GM12875 (cell line): ENCODE results near the gene MUC3A.

Experiments used
- H3K4me3 ChIP-seq: one replicate; pipeline ENCODE4 v1.5.1; 2011; ENCODE audit warnings: low read depth, low read length, control low read depth
- TF ChIP-seq, protein P1 (sequence below): IDR thresholded peaks from 2 replicates; pipeline ENCODE4 v1.5.1; 2011; ENCODE audit warnings: low read depth, mild to moderate bottlenecking, control low read depth, inconsistent platforms, low read length, moderate library complexity, borderline replicate concordance; ENCODE audit not compliant: insufficient read depth

Gene MUC3A

DNA sequence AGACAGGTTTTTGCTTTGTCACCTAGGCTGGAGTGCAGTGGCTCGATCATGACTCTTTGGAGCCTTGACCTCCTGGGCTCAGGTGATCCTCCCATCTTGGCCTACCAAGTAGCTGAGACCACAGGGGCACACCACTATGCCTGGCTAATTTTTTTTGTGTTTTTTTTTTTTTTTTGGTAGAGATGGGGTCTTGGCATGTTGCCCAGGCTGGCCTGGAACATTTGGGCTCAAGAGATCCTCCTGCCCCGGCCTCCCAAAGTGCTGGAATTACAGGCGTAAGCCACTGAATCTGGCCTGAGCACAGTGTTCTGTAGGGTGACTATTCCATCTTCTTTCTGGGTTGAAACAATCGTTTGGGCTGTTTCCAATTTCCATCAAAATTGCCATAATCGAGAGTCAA lies 1.5 kb upstream of the MUC3A start:
- no peak overlapping the region for H3K4me3 ChIP-seq
- TF ChIP-seq, protein P1, sequence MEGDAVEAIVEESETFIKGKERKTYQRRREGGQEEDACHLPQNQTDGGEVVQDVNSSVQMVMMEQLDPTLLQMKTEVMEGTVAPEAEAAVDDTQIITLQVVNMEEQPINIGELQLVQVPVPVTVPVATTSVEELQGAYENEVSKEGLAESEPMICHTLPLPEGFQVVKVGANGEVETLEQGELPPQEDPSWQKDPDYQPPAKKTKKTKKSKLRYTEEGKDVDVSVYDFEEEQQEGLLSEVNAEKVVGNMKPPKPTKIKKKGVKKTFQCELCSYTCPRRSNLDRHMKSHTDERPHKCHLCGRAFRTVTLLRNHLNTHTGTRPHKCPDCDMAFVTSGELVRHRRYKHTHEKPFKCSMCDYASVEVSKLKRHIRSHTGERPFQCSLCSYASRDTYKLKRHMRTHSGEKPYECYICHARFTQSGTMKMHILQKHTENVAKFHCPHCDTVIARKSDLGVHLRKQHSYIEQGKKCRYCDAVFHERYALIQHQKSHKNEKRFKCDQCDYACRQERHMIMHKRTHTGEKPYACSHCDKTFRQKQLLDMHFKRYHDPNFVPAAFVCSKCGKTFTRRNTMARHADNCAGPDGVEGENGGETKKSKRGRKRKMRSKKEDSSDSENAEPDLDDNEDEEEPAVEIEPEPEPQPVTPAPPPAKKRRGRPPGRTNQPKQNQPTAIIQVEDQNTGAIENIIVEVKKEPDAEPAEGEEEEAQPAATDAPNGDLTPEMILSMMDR: no peak

DNA sequence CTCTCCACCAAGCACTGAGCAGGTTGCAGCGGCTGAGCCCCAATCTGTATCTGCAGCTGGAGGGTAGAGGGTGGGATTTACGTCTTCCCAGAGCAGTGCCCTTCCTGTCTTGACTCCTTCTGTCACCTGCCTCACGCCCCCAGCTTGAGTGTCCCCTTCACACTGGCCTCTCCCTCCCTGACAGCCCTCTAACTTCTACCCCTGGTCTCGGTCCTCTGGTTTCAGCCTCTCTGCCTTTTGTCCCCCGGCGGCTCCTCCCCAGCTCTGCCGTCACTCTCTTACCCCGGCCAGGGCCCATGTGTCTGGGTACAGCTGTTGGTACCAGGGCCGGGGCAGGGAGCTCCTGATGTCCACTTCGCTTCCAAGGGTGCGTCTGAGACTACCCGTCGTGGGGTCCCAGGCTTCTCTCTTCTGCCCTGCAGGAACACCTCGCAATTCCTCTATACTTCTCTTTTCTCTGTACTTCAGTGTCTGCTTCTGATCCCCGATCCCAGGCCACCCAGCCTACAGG lies 654 bp downstream of the MUC3A start:
- TF ChIP-seq, protein P1: no peak
- H3K4me3 ChIP-seq: no peak overlapping the region

DNA sequence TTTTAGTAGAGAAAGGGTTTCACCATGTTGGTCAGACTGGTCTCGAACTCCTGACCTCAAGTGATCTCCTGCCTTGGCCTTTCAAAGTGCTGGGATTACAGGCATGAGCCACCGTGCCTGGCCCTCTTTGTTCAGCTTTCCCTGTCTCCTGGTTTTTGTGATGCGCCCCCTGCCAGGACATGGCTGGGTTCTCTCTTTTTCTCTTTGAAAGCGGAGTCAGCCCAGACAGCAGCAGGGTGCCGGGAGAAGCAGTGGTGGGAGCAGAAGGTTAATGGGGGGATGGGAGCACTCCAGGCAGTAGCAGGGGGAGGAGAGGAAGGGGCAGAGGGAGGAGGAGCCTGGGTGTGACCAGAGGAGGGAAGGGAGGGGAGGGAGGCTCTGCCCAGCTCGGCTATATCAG lies 1.8 kb downstream of the MUC3A start:
- TF ChIP-seq, protein P1: no peak

DNA sequence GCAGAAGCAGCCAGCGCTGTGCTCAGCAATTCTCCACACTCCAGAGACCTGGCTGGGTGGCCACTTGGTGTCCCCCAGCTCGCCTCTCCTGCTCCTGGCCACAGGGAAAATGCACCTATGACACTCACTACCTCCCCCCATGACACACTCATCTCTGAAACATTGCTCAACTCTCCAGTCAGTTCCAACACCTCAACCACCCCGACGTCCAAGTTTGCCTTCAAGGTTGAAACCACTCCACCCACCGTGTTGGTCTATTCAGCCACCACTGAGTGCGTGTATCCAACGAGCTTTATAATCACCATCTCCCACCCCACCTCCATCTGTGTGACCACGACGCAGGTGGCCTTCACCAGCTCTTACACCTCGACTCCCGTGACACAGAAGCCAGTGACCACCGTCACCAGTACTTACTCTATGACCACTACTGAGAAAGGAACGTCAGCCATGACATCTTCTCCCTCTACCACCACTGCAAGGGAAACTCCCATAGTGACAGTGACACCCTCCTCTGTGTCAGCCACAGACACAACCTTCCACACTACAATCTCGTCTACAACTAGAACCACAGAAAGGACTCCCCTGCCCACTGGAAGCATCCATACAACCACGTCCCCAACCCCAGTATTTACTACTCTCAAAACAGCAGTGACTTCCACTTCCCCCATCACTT lies 2.7 kb downstream of the MUC3A start:
- no peak overlapping the region for H3K4me3 ChIP-seq
- TF ChIP-seq, protein P1: no peak

More for the DNA sequence above, 1.8 kb downstream of the MUC3A start:
- H3K4me3 ChIP-seq: no peak overlapping the region

DNA sequence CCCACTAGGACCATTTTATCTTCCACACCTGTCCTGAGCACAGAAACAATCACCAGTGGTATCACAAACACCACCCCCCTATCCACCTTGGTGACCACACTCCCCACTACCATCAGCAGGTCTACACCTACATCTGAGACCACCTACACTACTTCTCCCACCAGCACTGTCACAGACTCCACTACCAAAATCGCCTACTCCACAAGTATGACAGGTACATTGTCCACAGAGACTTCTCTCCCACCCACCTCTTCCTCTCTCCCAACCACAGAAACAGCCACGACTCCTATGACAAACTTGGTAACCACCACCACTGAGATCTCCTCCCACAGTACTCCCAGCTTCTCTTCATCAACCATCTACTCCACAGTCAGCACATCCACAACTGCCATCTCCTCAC lies 3.3 kb downstream of the MUC3A start:
- TF ChIP-seq, protein P1: no peak
- no peak overlapping the region for H3K4me3 ChIP-seq

DNA sequence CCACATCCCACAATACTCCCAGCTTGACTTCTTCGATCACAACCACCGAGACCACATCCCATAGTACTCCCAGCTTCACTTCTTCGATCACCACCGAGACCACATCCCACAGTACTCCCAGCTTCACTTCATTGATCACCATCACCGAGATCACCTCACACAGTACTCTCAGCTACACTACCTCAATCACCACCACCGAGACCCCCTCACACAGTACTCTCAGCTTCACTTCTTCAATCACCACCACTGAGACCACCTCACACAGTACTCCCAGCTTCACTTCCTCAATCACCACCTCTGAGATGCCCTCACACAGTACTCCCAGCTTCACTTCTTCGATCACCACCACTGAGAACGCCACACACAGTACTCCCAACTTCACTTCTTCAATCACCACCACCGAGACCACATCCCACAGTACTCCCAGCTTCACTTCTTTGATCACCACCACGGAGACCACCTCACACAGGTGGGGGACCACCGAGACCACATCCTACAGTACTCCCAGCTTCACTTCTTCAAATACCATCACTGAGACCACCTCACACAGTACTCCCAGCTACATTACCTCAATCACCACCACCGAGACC lies 8.6 kb downstream of the MUC3A start:
- TF ChIP-seq, protein P1: no peak

DNA sequence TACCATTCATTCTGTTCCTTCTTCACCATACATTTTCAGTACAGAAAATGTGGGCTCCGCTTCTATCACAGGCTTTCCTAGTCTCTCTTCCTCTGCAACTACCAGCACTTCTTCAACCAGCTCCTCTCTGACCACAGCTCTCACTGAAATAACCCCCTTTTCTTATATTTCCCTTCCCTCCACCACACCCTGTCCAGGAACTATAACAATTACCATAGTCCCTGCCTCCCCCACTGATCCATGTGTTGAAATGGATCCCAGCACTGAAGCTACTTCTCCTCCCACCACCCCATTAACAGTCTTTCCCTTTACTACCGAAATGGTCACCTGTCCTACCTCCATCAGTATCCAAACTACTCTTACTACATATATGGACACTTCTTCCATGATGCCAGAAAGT lies 10.6 kb downstream of the MUC3A start:
- H3K4me3 ChIP-seq: no peak overlapping the region
- TF ChIP-seq, protein P1: no peak

More for the DNA sequence above, 8.6 kb downstream of the MUC3A start:
- H3K4me3 ChIP-seq: no peak overlapping the region
